Calu3 (cell line): ENCODE data around the gene DPP9. TPM values are rescaled to one million over a fixed set of nuclear protein-coding genes. Genes with fewer than 3 reads are reported as not detected.

Experiments used
- BruUV-seq: library from RNA; stranded (reverse); fragments of 400-500 nt; replicated peaks from 2 replicates; lab custom pipeline; 2021; lab: Mats Ljungman, UMichigan
- CTCF ChIA-PET: fragments of 300-600 bp; sonication (Branson Sonifier 250); formaldehyde crosslinking; loops from one replicate; lab custom pipeline; 2022; ENCODE audit warnings: antibody characterized with exemption; lab: Charles Lee
- DNase-seq: peaks from one replicate; pipeline ENCODE4 v3.0.0; 2022
- H3K27ac Mint-ChIP-seq: one replicate; pipeline ENCODE4 v1.8.0; 2022; ENCODE audit warnings: mixed read lengths; ENCODE audit not compliant: unreplicated experiment
- H3K27me3 Mint-ChIP-seq: one replicate; pipeline ENCODE4 v1.8.0; 2022; ENCODE audit warnings: mixed read lengths; ENCODE audit not compliant: unreplicated experiment
- H3K36me3 Mint-ChIP-seq: one replicate; pipeline ENCODE4 v1.8.0; 2022; ENCODE audit warnings: mild to moderate bottlenecking, moderate library complexity, mixed read lengths; ENCODE audit not compliant: insufficient read depth, unreplicated experiment
- H3K4me1 Mint-ChIP-seq: one replicate; pipeline ENCODE4 v1.8.0; 2022; ENCODE audit warnings: mild to moderate bottlenecking, low read depth, mixed read lengths; ENCODE audit not compliant: unreplicated experiment
- H3K4me3 Mint-ChIP-seq: one replicate; pipeline ENCODE4 v1.8.0; 2022; ENCODE audit warnings: mild to moderate bottlenecking, low read depth, moderate library complexity, mixed read lengths; ENCODE audit not compliant: unreplicated experiment
- H3K9me3 Mint-ChIP-seq: one replicate; pipeline ENCODE4 v1.8.0; 2022; ENCODE audit warnings: low read depth, mixed read lengths; ENCODE audit not compliant: unreplicated experiment
- intact Hi-C: fragments of 100-400 bp; cut with micrococcal nuclease; formaldehyde crosslinking; loops from one replicate; pipeline ENCODE4 v1.10.0; 2022; ENCODE audit not compliant: unreplicated experiment
- total RNA-seq: library from RNA; stranded (reverse); gene quantifications from 2 replicates; pipeline ENCODE4 v1.2.3, GENCODE V29; 2022
- TF ChIP-seq, protein P1 (sequence below): fragments of 200-600 bp; IDR thresholded peaks from one replicate; pipeline ENCODE4 v1.8.0; 2022; ENCODE audit warnings: antibody characterized with exemption; ENCODE audit not compliant: unreplicated experiment

DPP9 gene
- total RNA-seq, 1 experiment from 2014 or later, result 59.2 TPM

GRCh38 chr19:4691373-4691772, 32.3 kb downstream of the DPP9 start:
- intact Hi-C loops, result no loop called here
- Mint-ChIP-seq H3K9me3 (no peaks in the 10 kb centered on the region), H3K4me1 (peaks cover 12% of the 10 kb centered on the region), H3K4me3 (no peak overlapping the region), H3K27me3 (no peaks in the 10 kb centered on the region), H3K36me3 (peaks cover 42% of the 10 kb centered on the region), H3K27ac (no peak overlapping the region)
- no TSS peak for BruUV-seq
- DNase-seq, result no peak
- CTCF ChIA-PET, result no interaction called here
- TF ChIP-seq, protein P1, sequence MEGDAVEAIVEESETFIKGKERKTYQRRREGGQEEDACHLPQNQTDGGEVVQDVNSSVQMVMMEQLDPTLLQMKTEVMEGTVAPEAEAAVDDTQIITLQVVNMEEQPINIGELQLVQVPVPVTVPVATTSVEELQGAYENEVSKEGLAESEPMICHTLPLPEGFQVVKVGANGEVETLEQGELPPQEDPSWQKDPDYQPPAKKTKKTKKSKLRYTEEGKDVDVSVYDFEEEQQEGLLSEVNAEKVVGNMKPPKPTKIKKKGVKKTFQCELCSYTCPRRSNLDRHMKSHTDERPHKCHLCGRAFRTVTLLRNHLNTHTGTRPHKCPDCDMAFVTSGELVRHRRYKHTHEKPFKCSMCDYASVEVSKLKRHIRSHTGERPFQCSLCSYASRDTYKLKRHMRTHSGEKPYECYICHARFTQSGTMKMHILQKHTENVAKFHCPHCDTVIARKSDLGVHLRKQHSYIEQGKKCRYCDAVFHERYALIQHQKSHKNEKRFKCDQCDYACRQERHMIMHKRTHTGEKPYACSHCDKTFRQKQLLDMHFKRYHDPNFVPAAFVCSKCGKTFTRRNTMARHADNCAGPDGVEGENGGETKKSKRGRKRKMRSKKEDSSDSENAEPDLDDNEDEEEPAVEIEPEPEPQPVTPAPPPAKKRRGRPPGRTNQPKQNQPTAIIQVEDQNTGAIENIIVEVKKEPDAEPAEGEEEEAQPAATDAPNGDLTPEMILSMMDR, result no peak

DNA sequence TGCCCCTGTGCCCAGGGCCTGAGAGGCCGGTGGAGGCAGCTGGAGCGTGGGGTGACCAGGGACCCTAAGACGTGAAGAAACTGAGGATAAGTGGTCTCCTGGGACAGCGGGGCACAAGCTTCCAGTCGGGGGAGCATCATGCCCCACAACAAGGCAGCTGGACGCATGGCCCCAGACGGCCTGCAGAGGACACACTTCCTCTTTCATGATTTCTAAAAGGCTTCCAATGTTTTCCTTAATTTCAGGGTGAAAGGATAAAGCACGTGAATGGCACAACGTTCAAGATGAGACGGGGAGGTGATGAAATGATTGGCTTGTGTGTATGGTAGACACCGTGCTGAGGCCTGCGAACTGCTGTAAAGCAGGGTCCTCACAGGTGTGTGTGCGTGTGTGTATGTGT, 33.3 kb downstream of the DPP9 start:
- no peak for DNase-seq
- intact Hi-C loops, result no loop called here
- Mint-ChIP-seq H3K4me1 (peaks cover 12% of the 10 kb centered on the region), H3K27ac (no peak overlapping the region), H3K4me3 (no peak overlapping the region), H3K27me3 (no peaks in the 10 kb centered on the region), H3K36me3 (peaks cover 39% of the 10 kb centered on the region), H3K9me3 (no peaks in the 10 kb centered on the region)
- TF ChIP-seq, protein P1, result no peak
- BruUV-seq, result no TSS peak
- CTCF ChIA-PET, result no interaction called here

DNA sequence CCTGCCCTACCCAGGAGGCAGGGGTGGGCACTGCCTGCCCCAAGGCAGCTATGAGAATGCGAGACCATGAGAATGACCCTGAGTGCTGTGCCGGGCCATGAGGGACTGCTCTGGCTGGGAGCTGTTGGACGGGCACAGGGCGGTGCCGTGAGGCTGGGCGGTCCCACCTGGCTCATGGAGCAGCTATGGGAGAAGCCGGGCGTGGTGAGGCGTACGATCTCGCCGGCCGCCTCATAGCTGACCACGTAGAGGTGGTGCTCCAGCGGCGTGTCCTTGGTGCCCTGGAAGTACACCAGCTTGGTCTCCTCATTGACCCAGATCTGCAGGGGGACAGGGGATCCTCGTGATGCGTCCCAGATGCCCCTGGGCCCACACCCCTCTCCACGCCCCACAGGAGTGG, 34.2 kb downstream of the DPP9 start:
- no peak overlapping the region for H3K4me3 Mint-ChIP-seq
- H3K36me3 Mint-ChIP-seq, result peaks cover 43% of the 10 kb centered on the region
- intact Hi-C loops, result no loop called here
- TF ChIP-seq, protein P1, result no peak
- no TSS peak for BruUV-seq
- peaks cover 8% of the 10 kb centered on the region for H3K4me1 Mint-ChIP-seq
- CTCF ChIA-PET, result interaction anchor here (0.6 kb wide), 1 partner anchor 10 kb away, joined by 3 read pairs; no protein-coding TSS in a partner anchor
- DNase-seq, result no peak
- H3K9me3 Mint-ChIP-seq, result no peaks in the 10 kb centered on the region
- no peaks in the 10 kb centered on the region for H3K27me3 Mint-ChIP-seq
- no peak overlapping the region for H3K27ac Mint-ChIP-seq

DNA sequence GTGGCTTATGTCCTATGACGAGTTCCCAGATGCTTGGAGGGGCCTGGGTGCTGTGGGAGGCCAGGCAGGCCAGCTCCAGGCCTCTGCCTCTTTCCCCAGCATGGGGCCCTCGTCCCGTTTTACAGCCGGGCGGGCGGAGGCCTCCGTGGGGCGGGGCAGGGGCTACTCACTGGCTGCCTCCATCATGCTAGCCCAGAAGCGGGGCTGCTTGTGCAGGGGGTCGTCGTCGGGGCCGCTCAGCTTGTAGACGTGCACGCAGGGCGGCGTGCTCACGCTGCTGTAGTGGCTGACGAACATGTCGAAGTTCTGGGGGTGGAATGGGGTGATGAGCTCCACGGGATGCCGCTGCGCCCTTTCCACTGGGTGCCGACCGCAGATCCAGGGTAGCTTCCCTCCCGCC, 35.1 kb downstream of the DPP9 start:
- Mint-ChIP-seq H3K27ac (no peak overlapping the region), H3K27me3 (no peaks in the 10 kb centered on the region), H3K4me3 (no peak overlapping the region), H3K4me1 (no peaks in the 10 kb centered on the region), H3K9me3 (no peaks in the 10 kb centered on the region), H3K36me3 (peaks cover 43% of the 10 kb centered on the region)
- DNase-seq, result no peak
- BruUV-seq, result no TSS peak
- CTCF ChIA-PET, result interaction anchor here (0.6 kb wide), 1 partner anchor 9 kb away, joined by 3 read pairs; no protein-coding TSS in a partner anchor
- TF ChIP-seq, protein P1, result no peak
- intact Hi-C loops, result no loop called here
